ENCODE data around the gene PACS1. TPM values are rescaled to one million over a fixed set of nuclear protein-coding genes. Genes with fewer than 3 reads are reported as not detected.

The PACS1 gene
- total and polyA plus RNA-seq, 8 donors: 14.7 to 269 (median 51.0) TPM

GRCh38 chr11:66281776-66282467 is 211.8 kb downstream of the PACS1 start:
- intact Hi-C loops (cut with DNase I; ENCODE audit: low total_unique reads): no loop called here

GRCh38 chr11:66282468-66283455 is 212.7 kb downstream of the PACS1 start:
- no peak overlapping the region for H3K4me3 ChIP-seq
- intact Hi-C loops (cut with DNase I; ENCODE audit: low total_unique reads): no loop called here

More at GRCh38 chr11:66281776-66282467, 211.8 kb downstream of the PACS1 start:
- H3K9me3 ChIP-seq: no peaks in the 10 kb centered on the region
- peaks cover 0 to 12% (median 0%) of the 10 kb centered on the region in 3 donors for H3K27me3 ChIP-seq
- 24 to 50% (median 26%) methylated on average over 5 to 20 of the region's 20 CpGs for WGBS, 5 donors
- peaks cover 10 to 31% (median 26%) of the 10 kb centered on the region in 4 donors for H3K36me3 ChIP-seq
- TF ChIP-seq EP300 (IDR thresholded peaks at IDR 0.05): no peak
- TF ChIP-seq CTCF (IDR thresholded peaks at IDR 0.05): no peak
- DNase-seq: no peak
- H3K4me3 ChIP-seq: no peak overlapping the region
- H3K4me1 ChIP-seq: peaks cover 24 to 50% (median 34%) of the 10 kb centered on the region in 4 donors
- no peak overlapping the region for H3K27ac ChIP-seq

GRCh38 chr11:66283461-66284105 is 213.5 kb downstream of the PACS1 start:
- Histone ChIP-seq H3K27ac (no peak overlapping the region), H3K9me3 (no peaks in the 10 kb centered on the region), H3K4me3 (no peak overlapping the region), H3K4me1 (peaks cover 25 to 56% (median 38%) of the 10 kb centered on the region in 4 donors), H3K36me3 (peaks cover 10 to 32% (median 24%) of the 10 kb centered on the region in 4 donors), H3K27me3 (peaks cover 0 to 9% (median 0%) of the 10 kb centered on the region in 3 donors)
- intact Hi-C loops (cut with DNase I; ENCODE audit: low total_unique reads): no loop called here
- TF ChIP-seq CTCF (IDR thresholded peaks at IDR 0.05): no peak
- TF ChIP-seq POLR2AphosphoS5 (IDR thresholded peaks at IDR 0.05): no peak
- TF ChIP-seq POLR2A (IDR thresholded peaks at IDR 0.05): no peak
- TF ChIP-seq EP300 (IDR thresholded peaks at IDR 0.05): no peak
- no peak for DNase-seq
- WGBS, 5 donors: 62 to 93% (median 81%) methylated on average over 7 to 14 of the region's 14 CpGs

More at GRCh38 chr11:66282468-66283455, 212.7 kb downstream of the PACS1 start:
- whole genome bisulfite sequencing, 5 donors: 14 to 29% (median 14%) methylated on average over 15 to 35 of the region's 35 CpGs
- Histone ChIP-seq H3K36me3 (peaks cover 10 to 32% (median 24%) of the 10 kb centered on the region in 4 donors), H3K27ac (no peak overlapping the region), H3K4me1 (peaks cover 24 to 52% (median 35%) of the 10 kb centered on the region in 4 donors), H3K27me3 (peaks cover 0 to 12% (median 0%) of the 10 kb centered on the region in 3 donors), H3K9me3 (no peaks in the 10 kb centered on the region)
- TF ChIP-seq EP300 (IDR thresholded peaks at IDR 0.05) (no peak), POLR2AphosphoS5 (IDR thresholded peaks at IDR 0.05) (peak; percentile 22 to 83 (median 30)), POLR2A (IDR thresholded peaks at IDR 0.05) (no peak), CTCF (IDR thresholded peaks at IDR 0.05) (peak in 5 of 7 experiments; percentile 93 to 99 (median 96))
- DNase-seq: peak; percentile 99 to 100

All from stomach (tissue), 9 donors.